ENCODE results near the gene SLC6A12. TPM values are rescaled to one million over a fixed set of nuclear protein-coding genes. Genes with fewer than 3 reads are reported as not detected.

The SLC6A12 gene
- total RNA-seq, 2 donors from 2014 or later: 0.16 to 2.5 TPM

DNA sequence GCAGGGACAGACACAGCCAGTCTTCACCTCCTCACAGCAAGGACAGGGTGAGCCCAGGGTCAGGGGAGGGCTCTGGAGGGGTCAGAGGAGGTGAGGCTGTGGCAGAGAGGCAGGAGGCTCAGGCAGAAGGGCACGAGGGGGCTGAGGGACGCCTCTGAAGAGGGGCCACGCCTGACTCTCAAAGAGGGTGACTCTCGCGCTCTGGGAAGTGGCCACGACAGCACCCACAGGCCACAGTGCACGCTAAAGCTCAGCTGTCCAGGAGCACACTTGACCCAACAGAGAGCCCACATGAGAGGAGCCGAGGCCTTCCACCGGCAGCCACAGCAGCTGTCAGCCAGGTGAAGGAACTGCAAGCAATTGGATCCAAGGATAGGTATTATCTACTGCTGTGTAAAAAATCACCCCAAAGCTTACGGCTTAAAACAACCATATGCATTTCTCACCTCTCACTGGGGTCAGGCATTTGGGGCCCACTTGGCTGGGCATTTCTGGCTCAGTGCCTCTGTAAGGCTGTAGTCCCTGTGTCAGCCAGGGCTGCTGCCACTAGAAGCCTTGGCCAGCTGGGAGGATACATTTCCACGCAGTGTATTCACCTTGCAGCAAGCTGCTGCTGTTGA is 27.8 kb downstream of the SLC6A12 start:
- Histone ChIP-seq H3K4me1 (no peaks in the 10 kb centered on the region), H3K9me3 (no peaks in the 10 kb centered on the region), H3K36me3 (no peaks in the 10 kb centered on the region), H3K27me3 (no peaks in the 10 kb centered on the region), H3K9ac (ENCODE audit: low read depth in 2 of 2, low read length in 2 of 2) (no peak overlapping the region), H3K27ac (no peak overlapping the region), H3K4me3 (no peak overlapping the region)
- TF ChIP-seq, protein P1, sequence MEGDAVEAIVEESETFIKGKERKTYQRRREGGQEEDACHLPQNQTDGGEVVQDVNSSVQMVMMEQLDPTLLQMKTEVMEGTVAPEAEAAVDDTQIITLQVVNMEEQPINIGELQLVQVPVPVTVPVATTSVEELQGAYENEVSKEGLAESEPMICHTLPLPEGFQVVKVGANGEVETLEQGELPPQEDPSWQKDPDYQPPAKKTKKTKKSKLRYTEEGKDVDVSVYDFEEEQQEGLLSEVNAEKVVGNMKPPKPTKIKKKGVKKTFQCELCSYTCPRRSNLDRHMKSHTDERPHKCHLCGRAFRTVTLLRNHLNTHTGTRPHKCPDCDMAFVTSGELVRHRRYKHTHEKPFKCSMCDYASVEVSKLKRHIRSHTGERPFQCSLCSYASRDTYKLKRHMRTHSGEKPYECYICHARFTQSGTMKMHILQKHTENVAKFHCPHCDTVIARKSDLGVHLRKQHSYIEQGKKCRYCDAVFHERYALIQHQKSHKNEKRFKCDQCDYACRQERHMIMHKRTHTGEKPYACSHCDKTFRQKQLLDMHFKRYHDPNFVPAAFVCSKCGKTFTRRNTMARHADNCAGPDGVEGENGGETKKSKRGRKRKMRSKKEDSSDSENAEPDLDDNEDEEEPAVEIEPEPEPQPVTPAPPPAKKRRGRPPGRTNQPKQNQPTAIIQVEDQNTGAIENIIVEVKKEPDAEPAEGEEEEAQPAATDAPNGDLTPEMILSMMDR (IDR thresholded peaks at IDR 0.05): no peak
- DNase-seq: no peak
- intact Hi-C loops (cut with DNase I): no loop called here

DNA sequence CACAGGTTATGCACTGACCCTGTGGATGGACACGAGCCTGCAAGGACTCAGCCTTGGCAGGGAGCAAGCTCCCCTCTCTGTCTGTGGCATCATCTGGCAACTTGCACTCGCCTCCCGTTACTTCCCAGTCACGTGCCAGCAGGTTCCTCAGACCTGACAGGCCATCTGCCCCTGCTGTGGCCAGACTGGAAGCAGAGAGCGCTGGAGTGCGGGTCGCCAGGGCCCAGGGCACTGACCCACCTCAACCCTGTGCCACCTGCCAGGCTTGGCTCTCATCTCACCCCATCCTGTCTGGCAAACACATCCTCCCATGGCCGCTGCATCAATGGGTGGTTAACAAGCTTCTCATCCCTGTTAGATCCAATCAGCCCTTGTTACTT is 28.4 kb downstream of the SLC6A12 start:
- Histone ChIP-seq H3K4me3 (no peak overlapping the region), H3K9me3 (no peaks in the 10 kb centered on the region), H3K27me3 (no peaks in the 10 kb centered on the region), H3K36me3 (no peaks in the 10 kb centered on the region), H3K9ac (ENCODE audit: low read depth in 2 of 2, low read length in 2 of 2) (no peak overlapping the region), H3K27ac (no peak overlapping the region), H3K4me1 (no peaks in the 10 kb centered on the region)
- no peak for DNase-seq
- TF ChIP-seq, protein P1 (IDR thresholded peaks at IDR 0.05): no peak
- intact Hi-C loops (cut with DNase I): no loop called here

DNA sequence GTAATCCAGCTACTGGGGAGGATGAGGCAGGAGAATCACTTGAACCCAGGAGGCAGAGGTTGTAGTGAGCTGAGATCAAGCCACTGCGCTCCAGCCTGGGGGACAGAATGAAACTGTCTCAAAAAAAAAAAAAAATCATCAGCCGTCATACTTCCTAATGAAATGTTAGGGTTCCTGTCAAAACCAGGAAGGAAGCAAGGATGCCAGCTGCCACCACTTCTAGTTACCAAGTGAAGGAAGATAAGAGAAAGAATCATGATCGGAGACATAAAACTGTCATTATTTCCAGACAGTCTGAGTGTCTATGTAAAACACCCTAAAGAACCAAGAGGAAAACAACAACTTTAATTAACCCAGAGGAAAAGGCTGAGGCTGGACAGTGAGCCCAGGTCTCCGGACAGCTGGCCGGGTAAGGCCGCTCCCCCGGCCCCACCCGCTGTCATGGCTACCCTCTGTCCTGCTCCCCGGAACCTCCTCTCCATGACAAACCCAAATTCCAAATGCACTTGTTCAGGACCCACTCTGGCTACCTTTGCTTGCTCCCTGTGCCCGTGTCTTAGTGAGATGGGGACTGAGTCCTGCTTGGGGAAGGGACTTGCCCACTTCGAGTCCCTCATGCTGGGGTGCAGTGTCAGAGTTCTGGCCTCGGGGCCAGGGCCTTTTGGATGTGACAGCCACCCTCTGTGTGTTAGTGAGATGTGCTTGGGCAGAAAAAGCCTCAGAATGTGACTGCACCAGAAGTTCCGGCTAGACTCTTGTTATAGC is 29.0 kb downstream of the SLC6A12 start:
- intact Hi-C loops (cut with DNase I): no loop called here
- no peak overlapping the region for H3K4me3 ChIP-seq
- H3K9me3 ChIP-seq: no peaks in the 10 kb centered on the region
- no peak overlapping the region for H3K27ac ChIP-seq
- no peaks in the 10 kb centered on the region for H3K27me3 ChIP-seq
- TF ChIP-seq, protein P1 (IDR thresholded peaks at IDR 0.05): no peak
- no peaks in the 10 kb centered on the region for H3K36me3 ChIP-seq
- DNase-seq: no peak
- H3K9ac ChIP-seq (ENCODE audit: low read depth in 2 of 2, low read length in 2 of 2): no peak overlapping the region
- H3K4me1 ChIP-seq: no peaks in the 10 kb centered on the region

DNA sequence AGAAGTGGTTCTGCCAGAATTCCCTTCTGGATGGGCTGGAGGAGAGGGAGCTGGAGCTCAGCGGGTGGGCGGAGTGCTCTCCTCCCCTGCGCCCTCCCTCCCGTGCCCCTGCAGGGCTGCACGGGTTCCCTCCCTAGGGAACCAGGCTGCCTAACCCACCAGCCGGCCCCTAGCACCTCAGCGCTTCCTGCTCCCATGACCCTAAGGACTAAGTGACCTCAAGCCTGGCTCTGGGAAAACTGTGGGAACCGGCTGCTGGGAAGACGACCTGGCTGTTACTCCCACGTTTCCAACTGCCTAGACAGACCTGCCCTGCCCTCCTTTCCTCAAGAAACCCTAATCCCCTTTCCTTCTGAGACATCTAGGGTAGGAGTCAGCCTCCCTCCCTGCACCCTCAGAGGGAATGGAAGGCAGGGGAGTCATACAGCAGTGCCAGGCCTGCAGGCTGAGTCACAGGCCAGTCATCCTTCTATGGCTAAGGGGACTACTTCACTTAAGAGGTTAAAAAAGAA is 31.5 kb downstream of the SLC6A12 start:
- intact Hi-C loops (cut with DNase I): no loop called here
- no peaks in the 10 kb centered on the region for H3K9me3 ChIP-seq
- no peaks in the 10 kb centered on the region for H3K36me3 ChIP-seq
- no peak overlapping the region for H3K4me3 ChIP-seq
- no peak for DNase-seq
- H3K27me3 ChIP-seq: no peaks in the 10 kb centered on the region
- H3K4me1 ChIP-seq: no peaks in the 10 kb centered on the region
- H3K9ac ChIP-seq (ENCODE audit: low read depth in 2 of 2, low read length in 2 of 2): no peak overlapping the region
- H3K27ac ChIP-seq: no peak overlapping the region
- TF ChIP-seq, protein P1 (IDR thresholded peaks at IDR 0.05): no peak

DNA sequence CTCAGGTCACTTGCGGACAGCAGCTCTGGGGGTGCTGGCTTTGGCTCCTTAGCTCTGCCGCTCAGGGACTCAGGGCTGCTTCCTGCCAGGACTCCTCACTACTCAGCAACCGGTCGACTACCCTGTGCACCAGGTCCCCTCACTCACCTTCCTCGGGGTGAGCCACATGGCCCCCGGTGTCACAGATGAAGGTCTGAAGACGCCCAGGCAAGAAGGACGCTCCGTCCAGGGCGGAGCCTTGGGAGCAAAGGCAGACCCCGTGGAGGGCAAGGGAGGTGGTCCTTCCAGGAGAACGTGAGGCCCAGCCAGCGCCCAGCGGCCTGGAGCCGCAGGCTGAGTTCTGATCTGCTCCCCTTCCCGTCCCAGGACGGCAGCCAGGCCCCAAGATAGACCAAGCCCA is 32.0 kb downstream of the SLC6A12 start:
- Histone ChIP-seq H3K27ac (no peak overlapping the region), H3K36me3 (no peaks in the 10 kb centered on the region), H3K4me3 (no peak overlapping the region), H3K9me3 (no peaks in the 10 kb centered on the region), H3K4me1 (no peaks in the 10 kb centered on the region), H3K27me3 (no peaks in the 10 kb centered on the region), H3K9ac (ENCODE audit: low read depth in 2 of 2, low read length in 2 of 2) (no peak overlapping the region)
- intact Hi-C loops (cut with DNase I): no loop called here
- no peak for DNase-seq
- TF ChIP-seq, protein P1 (IDR thresholded peaks at IDR 0.05): no peak
